ENCODE results near the gene MTX3. TPM values are rescaled to one million over a fixed set of nuclear protein-coding genes. Genes with fewer than 3 reads are reported as not detected.

The MTX3 gene
- total RNA-seq, 1 donor from 2014 or later, result 14.9 TPM

DNA sequence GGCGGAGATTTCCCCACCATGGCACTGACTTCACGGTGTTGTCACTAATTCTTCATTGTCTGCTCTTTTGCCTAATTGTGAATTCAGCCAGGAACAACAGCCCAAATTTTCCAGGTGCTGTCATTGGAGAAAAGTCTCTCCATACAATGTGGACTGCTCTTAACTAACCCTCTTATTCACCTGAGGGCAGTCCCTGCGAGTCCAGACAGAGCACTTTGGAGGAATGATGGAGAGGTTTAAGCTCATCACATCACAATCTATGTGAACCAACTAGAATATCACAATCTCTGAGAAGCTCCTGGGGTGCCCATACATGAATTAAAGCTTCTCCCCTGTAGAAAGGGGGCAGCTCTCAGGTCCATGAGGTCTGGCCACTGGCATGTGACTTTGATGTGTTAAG lies 56.4 kb downstream of the MTX3 start:
- H3K4me1 ChIP-seq, result no peaks in the 10 kb centered on the region
- TF ChIP-seq, protein P1, sequence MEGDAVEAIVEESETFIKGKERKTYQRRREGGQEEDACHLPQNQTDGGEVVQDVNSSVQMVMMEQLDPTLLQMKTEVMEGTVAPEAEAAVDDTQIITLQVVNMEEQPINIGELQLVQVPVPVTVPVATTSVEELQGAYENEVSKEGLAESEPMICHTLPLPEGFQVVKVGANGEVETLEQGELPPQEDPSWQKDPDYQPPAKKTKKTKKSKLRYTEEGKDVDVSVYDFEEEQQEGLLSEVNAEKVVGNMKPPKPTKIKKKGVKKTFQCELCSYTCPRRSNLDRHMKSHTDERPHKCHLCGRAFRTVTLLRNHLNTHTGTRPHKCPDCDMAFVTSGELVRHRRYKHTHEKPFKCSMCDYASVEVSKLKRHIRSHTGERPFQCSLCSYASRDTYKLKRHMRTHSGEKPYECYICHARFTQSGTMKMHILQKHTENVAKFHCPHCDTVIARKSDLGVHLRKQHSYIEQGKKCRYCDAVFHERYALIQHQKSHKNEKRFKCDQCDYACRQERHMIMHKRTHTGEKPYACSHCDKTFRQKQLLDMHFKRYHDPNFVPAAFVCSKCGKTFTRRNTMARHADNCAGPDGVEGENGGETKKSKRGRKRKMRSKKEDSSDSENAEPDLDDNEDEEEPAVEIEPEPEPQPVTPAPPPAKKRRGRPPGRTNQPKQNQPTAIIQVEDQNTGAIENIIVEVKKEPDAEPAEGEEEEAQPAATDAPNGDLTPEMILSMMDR (IDR thresholded peaks at IDR 0.05), result no peak
- DNase-seq (no peak), ATAC-seq (no peak)
- H3K4me3 ChIP-seq, result no peak overlapping the region
- H3K9me3 ChIP-seq, result no peaks in the 10 kb centered on the region
- intact Hi-C loops (cut with DNase I), result no loop called here
- H3K27ac ChIP-seq, result no peak overlapping the region
- no peaks in the 10 kb centered on the region for H3K27me3 ChIP-seq
- H3K36me3 ChIP-seq, result no peaks in the 10 kb centered on the region

DNA sequence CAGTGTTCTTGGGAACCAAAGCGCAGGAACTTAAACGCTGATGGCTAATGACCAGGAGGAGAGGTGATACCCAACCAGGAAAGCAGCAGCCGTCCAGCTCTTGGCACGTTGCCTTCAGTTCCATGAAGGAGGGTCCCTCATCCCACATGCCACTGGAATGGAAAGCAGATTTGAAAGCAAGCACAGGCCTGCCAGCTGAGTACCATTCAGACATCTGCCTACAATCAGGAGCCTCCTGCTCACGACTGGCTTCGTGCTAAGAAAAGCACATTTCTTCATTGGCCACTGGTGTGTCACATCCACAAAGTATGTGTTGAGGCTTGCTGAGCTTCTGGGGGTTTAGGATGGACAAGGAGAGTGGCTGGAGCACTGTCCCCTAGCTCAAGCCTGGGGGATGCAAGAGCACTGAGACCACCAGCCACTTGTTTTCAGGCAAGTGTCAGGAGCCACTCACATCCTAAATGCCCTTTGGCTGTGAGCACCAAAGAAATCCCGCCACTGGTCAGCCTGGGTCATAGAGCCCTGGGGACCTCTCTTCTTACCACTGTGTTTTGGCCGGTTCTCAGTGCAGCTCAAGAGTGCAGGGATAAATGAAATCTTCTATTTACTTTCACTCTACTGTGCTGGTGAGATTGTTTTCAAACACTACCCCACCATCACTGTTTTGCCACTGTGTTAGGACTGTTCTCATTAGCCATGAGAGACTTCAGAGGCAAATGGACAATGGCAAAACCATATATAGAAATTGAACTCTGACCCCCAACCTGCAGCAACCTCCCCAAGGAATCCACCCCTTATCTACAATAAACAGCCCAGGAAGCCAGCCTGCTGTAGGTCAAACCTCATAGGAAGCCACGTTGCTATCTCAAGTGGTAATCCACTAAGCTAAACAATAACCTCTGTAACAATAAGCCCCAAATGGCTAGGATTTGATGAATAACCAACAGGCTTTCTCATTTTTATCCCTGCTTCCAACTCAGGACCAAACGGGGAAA lies 58.3 kb downstream of the MTX3 start:
- no peak for DNase-seq
- Histone ChIP-seq H3K27me3 (no peaks in the 10 kb centered on the region), H3K9me3 (no peaks in the 10 kb centered on the region), H3K27ac (no peak overlapping the region), H3K36me3 (no peaks in the 10 kb centered on the region), H3K4me1 (no peaks in the 10 kb centered on the region), H3K4me3 (no peak overlapping the region)
- ATAC-seq, result no peak
- intact Hi-C loops (cut with DNase I), result no loop called here
- TF ChIP-seq, protein P1 (IDR thresholded peaks at IDR 0.05), result no peak

DNA sequence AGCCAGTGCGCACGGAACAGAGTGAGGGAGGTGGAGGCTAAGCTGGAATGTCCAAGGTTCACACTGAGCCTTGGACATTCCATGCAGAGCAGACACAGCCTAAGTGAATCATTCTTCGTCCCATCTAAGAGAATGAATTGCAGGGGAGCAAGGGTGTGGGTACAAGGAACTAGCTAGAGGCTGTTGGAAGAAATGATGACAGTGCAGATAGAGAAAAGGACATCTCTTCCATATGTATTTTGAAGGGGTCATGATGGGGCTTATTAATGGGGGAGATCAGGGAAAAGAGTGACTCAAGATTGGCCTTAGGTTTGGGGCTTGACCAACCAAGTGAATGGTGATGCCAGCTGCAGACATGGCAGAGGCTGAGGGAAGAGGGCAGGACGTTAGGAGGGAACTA lies 59.2 kb downstream of the MTX3 start:
- Histone ChIP-seq H3K9me3 (no peaks in the 10 kb centered on the region), H3K27me3 (no peaks in the 10 kb centered on the region), H3K27ac (no peak overlapping the region), H3K4me3 (no peak overlapping the region), H3K36me3 (no peaks in the 10 kb centered on the region), H3K4me1 (no peaks in the 10 kb centered on the region)
- intact Hi-C loops (cut with DNase I), result no loop called here
- ATAC-seq (no peak), DNase-seq (no peak)
- TF ChIP-seq, protein P1 (IDR thresholded peaks at IDR 0.05), result no peak

DNA sequence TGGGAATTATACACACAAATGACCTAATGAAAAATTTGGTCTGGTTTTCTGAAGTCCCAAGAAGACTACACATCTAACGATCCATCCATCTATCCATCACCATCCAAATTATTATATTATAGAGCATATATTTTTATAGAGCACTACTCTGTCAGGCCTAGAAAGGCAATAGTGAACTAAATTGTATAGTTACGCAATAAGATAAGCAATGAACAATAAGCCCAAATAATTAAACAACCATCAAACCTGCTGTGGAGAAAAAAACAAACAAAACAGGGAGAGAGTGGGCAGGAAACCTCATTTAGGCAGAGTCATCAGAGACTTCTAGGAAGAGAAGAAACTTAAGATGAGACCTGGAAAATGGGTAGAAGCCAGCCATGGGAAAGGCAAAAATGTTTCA lies 59.7 kb downstream of the MTX3 start:
- DNase-seq, result no peak
- H3K27me3 ChIP-seq, result no peaks in the 10 kb centered on the region
- intact Hi-C loops (cut with DNase I), result no loop called here
- no peak for ATAC-seq
- H3K4me1 ChIP-seq, result no peaks in the 10 kb centered on the region
- H3K4me3 ChIP-seq, result no peak overlapping the region
- no peak overlapping the region for H3K27ac ChIP-seq
- H3K36me3 ChIP-seq, result no peaks in the 10 kb centered on the region
- TF ChIP-seq, protein P1 (IDR thresholded peaks at IDR 0.05), result no peak
- H3K9me3 ChIP-seq, result no peaks in the 10 kb centered on the region

DNA sequence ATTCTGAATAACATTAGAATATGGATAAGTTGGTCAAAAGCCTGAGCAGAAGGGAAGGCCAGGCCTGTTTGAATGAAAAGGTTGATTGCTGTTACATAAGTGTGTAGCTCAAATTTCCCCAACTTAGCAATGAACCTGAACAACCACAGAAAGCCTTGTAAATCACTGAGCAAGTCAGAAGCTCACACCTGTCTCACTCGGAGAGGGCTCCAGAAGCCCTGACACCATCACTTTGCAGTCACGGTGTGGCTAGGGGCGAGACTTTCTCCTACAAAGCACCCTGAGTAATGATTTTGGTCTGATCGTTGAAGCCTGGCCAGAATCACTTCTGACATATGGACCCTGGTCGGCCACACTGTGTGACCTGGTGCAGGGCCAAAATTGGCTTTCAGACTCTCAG lies 62.0 kb downstream of the MTX3 start:
- TF ChIP-seq, protein P1 (IDR thresholded peaks at IDR 0.05), result no peak
- Histone ChIP-seq H3K27ac (no peak overlapping the region), H3K4me3 (no peak overlapping the region), H3K4me1 (no peaks in the 10 kb centered on the region), H3K36me3 (no peaks in the 10 kb centered on the region), H3K9me3 (no peaks in the 10 kb centered on the region), H3K27me3 (no peaks in the 10 kb centered on the region)
- ATAC-seq (no peak), DNase-seq (no peak)
- intact Hi-C loops (cut with DNase I), result no loop called here

Other genes with a start within 250 kb of the MTX3 start
- gene THBS4, start 44.1 kb upstream of the MTX3 start, total RNA-seq, result 1.2 TPM